ENCODE data around the gene ESF1. TPM values are rescaled to one million over a fixed set of nuclear protein-coding genes. Genes with fewer than 3 reads are reported as not detected.

The ESF1 gene
- total RNA-seq, 1 donor from 2014 or later: 18.9 TPM

DNA sequence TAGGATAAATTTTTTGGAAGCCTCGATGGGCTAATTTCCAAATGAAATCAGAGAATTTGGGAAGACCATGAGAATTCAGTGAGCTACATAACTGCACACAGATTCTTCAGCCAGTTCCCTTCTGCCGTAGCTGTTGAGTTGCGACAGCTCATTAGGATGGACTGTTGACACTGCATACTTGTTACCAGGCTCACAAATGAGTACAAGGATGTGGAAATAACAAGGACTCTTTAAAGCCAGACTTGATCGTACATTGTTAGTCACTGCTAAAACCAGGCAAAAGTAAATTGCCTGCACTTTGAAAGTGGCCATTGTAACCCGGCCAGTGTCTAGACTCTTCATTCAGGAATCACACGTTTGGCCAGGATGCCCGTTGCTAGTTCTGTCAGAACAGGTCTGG, 37.2 kb upstream of the ESF1 start:
- Mint-ChIP-seq H3K9me3 (no peaks in the 10 kb centered on the region), H3K36me3 (ENCODE audit: low read depth) (no peaks in the 10 kb centered on the region), H3K27me3 (ENCODE audit: low read depth) (no peaks in the 10 kb centered on the region), H3K27ac (ENCODE audit: unreplicated experiment) (no peak overlapping the region), H3K4me1 (no peaks in the 10 kb centered on the region), H3K4me3 (no peak overlapping the region)
- TF ChIP-seq, protein P1, sequence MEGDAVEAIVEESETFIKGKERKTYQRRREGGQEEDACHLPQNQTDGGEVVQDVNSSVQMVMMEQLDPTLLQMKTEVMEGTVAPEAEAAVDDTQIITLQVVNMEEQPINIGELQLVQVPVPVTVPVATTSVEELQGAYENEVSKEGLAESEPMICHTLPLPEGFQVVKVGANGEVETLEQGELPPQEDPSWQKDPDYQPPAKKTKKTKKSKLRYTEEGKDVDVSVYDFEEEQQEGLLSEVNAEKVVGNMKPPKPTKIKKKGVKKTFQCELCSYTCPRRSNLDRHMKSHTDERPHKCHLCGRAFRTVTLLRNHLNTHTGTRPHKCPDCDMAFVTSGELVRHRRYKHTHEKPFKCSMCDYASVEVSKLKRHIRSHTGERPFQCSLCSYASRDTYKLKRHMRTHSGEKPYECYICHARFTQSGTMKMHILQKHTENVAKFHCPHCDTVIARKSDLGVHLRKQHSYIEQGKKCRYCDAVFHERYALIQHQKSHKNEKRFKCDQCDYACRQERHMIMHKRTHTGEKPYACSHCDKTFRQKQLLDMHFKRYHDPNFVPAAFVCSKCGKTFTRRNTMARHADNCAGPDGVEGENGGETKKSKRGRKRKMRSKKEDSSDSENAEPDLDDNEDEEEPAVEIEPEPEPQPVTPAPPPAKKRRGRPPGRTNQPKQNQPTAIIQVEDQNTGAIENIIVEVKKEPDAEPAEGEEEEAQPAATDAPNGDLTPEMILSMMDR (conservative IDR thresholded peaks at IDR 0.05): no peak
- no peak for DNase-seq (ENCODE audit: low read depth, low spot score)

DNA sequence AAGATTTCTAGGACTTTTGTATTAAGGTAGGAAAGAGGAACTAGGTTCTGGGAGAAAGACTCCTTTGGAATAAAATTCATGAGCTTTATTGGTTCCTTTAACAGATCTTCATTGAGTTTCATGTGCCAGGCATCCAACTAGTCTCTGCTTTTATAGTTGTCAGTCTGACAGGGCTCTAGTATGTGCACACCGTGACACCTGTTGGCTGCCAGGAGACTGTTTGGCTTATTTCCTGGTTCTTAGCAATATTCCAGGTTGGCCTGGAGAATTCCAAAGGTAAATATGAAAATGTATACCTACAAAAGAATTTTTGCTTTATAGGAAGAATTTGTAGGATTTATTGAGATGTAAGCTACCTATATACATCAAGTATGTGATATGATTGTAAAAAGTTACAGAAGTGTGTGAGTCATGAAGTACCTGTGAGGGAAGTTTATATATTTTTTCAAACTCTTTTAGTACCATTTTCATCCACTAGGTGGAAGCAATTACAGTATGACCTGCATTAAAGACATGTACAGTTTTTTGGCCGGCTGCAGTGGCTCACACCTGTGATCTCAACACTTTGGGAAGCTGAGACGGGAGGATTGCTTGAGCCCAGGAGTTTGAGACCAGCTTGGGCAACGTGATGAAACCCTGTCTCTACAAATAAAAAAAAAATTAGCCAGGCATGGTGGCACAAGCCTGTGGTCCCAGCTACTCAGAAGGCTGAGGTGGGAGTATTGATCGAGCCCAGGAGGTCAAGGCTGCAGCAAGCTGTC, 35.3 kb upstream of the ESF1 start:
- no peak overlapping the region for H3K4me3 Mint-ChIP-seq
- TF ChIP-seq, protein P1 (conservative IDR thresholded peaks at IDR 0.05): peak; percentile 81
- H3K27ac Mint-ChIP-seq (ENCODE audit: unreplicated experiment): no peak overlapping the region
- H3K36me3 Mint-ChIP-seq (ENCODE audit: low read depth): peaks cover 3% of the 10 kb centered on the region
- no peaks in the 10 kb centered on the region for H3K4me1 Mint-ChIP-seq
- no peaks in the 10 kb centered on the region for H3K27me3 Mint-ChIP-seq (ENCODE audit: low read depth)
- no peak for DNase-seq (ENCODE audit: low read depth, low spot score)
- no peaks in the 10 kb centered on the region for H3K9me3 Mint-ChIP-seq

DNA sequence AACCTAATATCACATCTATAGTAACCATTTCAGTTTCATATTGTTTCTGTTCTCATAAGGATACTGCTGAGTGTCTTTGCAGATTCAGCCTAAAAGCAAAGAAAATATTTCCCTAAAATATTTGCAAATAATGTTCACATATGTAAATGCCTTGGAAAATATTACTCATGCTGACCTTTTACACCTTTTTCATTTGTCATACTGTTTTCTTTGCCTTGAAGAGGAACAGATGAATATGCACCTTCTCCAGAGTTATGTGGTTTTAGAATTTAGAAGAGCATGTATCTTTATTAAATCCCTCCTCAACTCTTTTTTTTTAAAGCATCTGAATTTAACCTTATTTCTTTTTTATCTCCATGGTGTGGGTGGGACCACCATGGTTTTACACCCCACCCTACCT, 32.6 kb upstream of the ESF1 start:
- Mint-ChIP-seq H3K4me1 (no peaks in the 10 kb centered on the region), H3K27ac (ENCODE audit: unreplicated experiment) (no peak overlapping the region), H3K9me3 (no peaks in the 10 kb centered on the region), H3K36me3 (ENCODE audit: low read depth) (peaks cover 9% of the 10 kb centered on the region), H3K4me3 (no peak overlapping the region), H3K27me3 (ENCODE audit: low read depth) (no peaks in the 10 kb centered on the region)
- no peak for DNase-seq (ENCODE audit: low read depth, low spot score)
- TF ChIP-seq, protein P1 (conservative IDR thresholded peaks at IDR 0.05): no peak

DNA sequence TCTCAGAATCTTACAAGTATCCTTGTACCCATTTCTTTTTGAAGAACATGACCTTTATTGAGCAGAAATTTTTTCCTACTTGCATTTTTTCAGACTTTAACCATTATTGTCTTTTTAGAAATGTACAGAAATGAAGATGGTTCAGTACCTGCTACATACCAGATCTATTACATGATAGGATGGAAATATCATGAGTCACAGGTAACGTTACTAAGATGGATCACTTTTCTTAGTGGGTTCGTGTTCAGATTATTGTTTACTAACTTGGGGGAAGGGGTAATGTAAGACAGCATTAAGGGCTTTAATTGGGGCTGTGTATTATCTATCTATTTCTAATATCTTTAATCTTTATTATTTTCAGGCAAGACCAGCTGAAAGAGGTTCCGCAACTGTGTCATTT, 32.0 kb upstream of the ESF1 start:
- Mint-ChIP-seq H3K4me1 (no peaks in the 10 kb centered on the region), H3K9me3 (no peaks in the 10 kb centered on the region), H3K36me3 (ENCODE audit: low read depth) (peaks cover 12% of the 10 kb centered on the region), H3K4me3 (no peak overlapping the region), H3K27me3 (ENCODE audit: low read depth) (no peaks in the 10 kb centered on the region), H3K27ac (ENCODE audit: unreplicated experiment) (no peak overlapping the region)
- TF ChIP-seq, protein P1 (conservative IDR thresholded peaks at IDR 0.05): no peak
- DNase-seq (ENCODE audit: low read depth, low spot score): no peak

DNA sequence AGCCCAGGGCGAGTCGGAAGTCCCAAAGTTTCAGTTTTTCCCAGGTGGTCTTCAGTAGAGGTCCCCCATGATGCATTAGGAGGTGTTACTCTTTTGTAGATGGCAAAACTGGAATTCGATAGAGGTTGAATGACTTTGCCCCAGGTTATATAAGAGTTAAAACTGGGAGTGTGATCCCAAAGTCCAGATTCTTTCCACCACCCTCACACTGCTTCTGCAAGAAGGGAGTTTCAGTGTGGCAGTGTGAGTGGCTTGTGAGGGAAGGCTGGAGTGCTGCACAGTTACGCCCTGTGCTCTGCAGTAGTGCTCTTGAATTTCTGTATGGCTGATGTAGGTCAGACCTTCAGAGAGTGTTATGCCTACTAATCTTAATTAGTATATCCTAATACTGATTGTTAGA, 30.0 kb upstream of the ESF1 start:
- H3K4me1 Mint-ChIP-seq: no peaks in the 10 kb centered on the region
- TF ChIP-seq, protein P1 (conservative IDR thresholded peaks at IDR 0.05): no peak
- peaks cover 12% of the 10 kb centered on the region for H3K36me3 Mint-ChIP-seq (ENCODE audit: low read depth)
- no peaks in the 10 kb centered on the region for H3K9me3 Mint-ChIP-seq
- no peak overlapping the region for H3K4me3 Mint-ChIP-seq
- H3K27ac Mint-ChIP-seq (ENCODE audit: unreplicated experiment): no peak overlapping the region
- no peaks in the 10 kb centered on the region for H3K27me3 Mint-ChIP-seq (ENCODE audit: low read depth)
- no peak for DNase-seq (ENCODE audit: low read depth, low spot score)

Measured in neural crest cell (in vitro differentiated cells).